Ovary (tissue), 9 donors: ENCODE data around the gene NSUN6. TPM values are rescaled to one million over a fixed set of nuclear protein-coding genes. Genes with fewer than 3 reads are reported as not detected.
"Not testable (repeated sequence)": the region's sequence is repeated elsewhere in the genome, so short reads cannot be mapped to it uniquely, and the experiment has no call there.

Experiments used
- DNase-seq, 5 donors: peaks; one replicate each; pipeline ENCODE4 v3.0.0-alpha.2; 2019 to 2020
- H3K27ac ChIP-seq, 2 donors: fragments of 200-600 bp; one replicate each; pipeline versions ENCODE4 v1.5.1 to v1.8.0; 2019 to 2022
- H3K27me3 ChIP-seq: fragments of 200-600 bp; one replicate; pipeline ENCODE4 v1.8.0; 2022
- H3K36me3 ChIP-seq: fragments of 200-600 bp; sonication (generic); one replicate; pipeline ENCODE4 v1.5.1; 2019
- H3K4me1 ChIP-seq: one replicate; pipeline ENCODE4 v1.8.1; 2013; ENCODE audit warnings: mild to moderate bottlenecking, moderate library complexity; ENCODE audit not compliant: insufficient read depth
- H3K4me3 ChIP-seq: fragments of 200-600 bp; sonication (generic); one replicate; pipeline ENCODE4 v1.5.1; 2017
- H3K9me3 ChIP-seq, 2 donors: fragments of 200-600 bp in 1 of 2; sonication (generic) in 1 of 2; one replicate each; pipeline versions ENCODE4 v1.5.1 to v1.8.1; 2013 to 2019; ENCODE audit warnings: mild to moderate bottlenecking in 1 of 2, moderate library complexity in 1 of 2
- EP300 ChIP-seq: sonication (generic); formaldehyde crosslinking; IDR thresholded peaks from one replicate; pipeline ENCODE4 v1.6.1; 2017; ENCODE audit warnings: antibody characterized with exemption
- POLR2A ChIP-seq: fragments of 450-650 bp; IDR thresholded peaks from one replicate; pipeline ENCODE4 v1.6.1; 2017; ENCODE audit warnings: antibody characterized with exemption, mild to moderate bottlenecking, moderate library complexity
- WGBS, 3 donors: extraction: QIAGEN DNeasy Blood & Tissue Kit in 1 of 3; methylation state at CpG; one replicate each; pipeline versions ENCODE4 v1.1.5 to v1.1.7; 2013 to 2017; 5-methylcytosine and 5-hydroxymethylcytosine counted together
- intact Hi-C, 4 donors: fragments of 100-400 bp; cut with DNase I; formaldehyde crosslinking; loops; one replicate each; pipeline versions ENCODE4 v1.11.0 to v1.15.1; 2022 to 2023
- polyA plus RNA-seq, 2 donors: library from polyadenylated mRNA; stranded (reverse); fragments of 200-250 nt in 1 of 2; fragments of 350-450 nt in 1 of 2; fragmentation: Illumina TruSeq in 1 of 2; extraction: RNeasy Lipid Tissue Mini Kit (QIAGEN cat#74804) in 1 of 2; gene quantifications; one replicate each; pipeline ENCODE4 v1.2.3, GENCODE V29; 2013 to 2014
- total RNA-seq, 7 donors: library from RNA; depleted of rRNA in 2 of 7; stranded (reverse); fragments of >200 nt in 2 of 7; fragmentation: NEBNext Ultra II Directional in 3 of 7; extraction: Animal tissue kit (Norgen Biotek cat#: 25700) in 3 of 7; gene quantifications; one replicate each; pipeline versions ENCODE4 v1.1.0 to v1.2.4, GENCODE V29; 2016 to 2023
- TF ChIP-seq, protein P1 (sequence below), 3 donors: fragments of 450-650 bp in 2 of 3; fragments of 200-600 bp in 1 of 3; IDR thresholded peaks; one replicate each; pipeline versions ENCODE4 v1.5.1 to v1.8.0; 2016 to 2022; ENCODE audit warnings: antibody characterized with exemption in 3 of 3, mild to moderate bottlenecking in 1 of 3
- donor health status: DM: no; HTN: no; CAD: no; lungs with moderate emphysema.
- donor health status: DM: no; HTN: no; CAD: no.
- donor health status: Bipolar disorder and iron deficiency.
- donor health status: DM: yes; HTN: yes; CAD: no.
- donor health status: DM: no; HTN: no; CAD: no.
- donor health status: DM: yes; HTN: yes; CAD: no.

The NSUN6 gene
- total and polyA plus RNA-seq, 9 donors: 8.9 to 19.5 (median 15.0) TPM

DNA sequence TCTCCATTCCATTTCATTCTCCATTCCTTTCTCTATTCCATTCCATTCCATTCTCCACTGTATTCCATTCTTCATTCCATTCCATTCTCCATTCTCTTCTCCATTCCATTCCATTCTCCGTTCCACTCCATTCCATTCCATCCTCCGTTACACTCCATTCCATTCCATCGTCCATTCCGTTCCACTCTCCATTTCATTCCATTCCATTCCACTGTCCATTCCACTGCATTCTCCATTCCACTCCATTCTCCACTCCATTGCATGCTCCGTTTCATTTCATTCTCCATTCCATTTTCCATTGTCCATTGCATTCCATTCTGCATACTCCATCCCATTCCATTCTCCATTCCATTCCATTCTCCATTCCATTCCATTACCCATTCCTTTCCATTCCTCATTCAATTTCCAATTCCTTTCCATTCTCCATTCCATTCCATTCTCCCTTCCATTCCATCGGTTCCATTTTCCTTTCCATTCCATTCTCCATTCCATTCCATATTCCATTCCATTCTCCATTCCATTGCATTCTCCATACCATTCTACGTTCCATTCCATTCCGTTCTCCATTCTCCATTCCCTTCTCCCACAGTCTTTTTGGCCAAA is 78.3 kb downstream of the NSUN6 start:
- TF ChIP-seq, protein P1, sequence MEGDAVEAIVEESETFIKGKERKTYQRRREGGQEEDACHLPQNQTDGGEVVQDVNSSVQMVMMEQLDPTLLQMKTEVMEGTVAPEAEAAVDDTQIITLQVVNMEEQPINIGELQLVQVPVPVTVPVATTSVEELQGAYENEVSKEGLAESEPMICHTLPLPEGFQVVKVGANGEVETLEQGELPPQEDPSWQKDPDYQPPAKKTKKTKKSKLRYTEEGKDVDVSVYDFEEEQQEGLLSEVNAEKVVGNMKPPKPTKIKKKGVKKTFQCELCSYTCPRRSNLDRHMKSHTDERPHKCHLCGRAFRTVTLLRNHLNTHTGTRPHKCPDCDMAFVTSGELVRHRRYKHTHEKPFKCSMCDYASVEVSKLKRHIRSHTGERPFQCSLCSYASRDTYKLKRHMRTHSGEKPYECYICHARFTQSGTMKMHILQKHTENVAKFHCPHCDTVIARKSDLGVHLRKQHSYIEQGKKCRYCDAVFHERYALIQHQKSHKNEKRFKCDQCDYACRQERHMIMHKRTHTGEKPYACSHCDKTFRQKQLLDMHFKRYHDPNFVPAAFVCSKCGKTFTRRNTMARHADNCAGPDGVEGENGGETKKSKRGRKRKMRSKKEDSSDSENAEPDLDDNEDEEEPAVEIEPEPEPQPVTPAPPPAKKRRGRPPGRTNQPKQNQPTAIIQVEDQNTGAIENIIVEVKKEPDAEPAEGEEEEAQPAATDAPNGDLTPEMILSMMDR (IDR thresholded peaks at IDR 0.05): no peak
- TF ChIP-seq EP300: no peak
- TF ChIP-seq POLR2A: no peak
- H3K4me1 ChIP-seq: no peaks in the 10 kb centered on the region
- H3K36me3 ChIP-seq: no peaks in the 10 kb centered on the region
- no peak overlapping the region for H3K4me3 ChIP-seq
- H3K27me3 ChIP-seq: no peaks in the 10 kb centered on the region
- no peak overlapping the region for H3K27ac ChIP-seq
- intact Hi-C loops: no loop called here
- 85 to 98% (median 86%) methylated on average over 8 of the region's 8 CpGs for WGBS, 3 donors
- H3K9me3 ChIP-seq: no peaks in the 10 kb centered on the region
- DNase-seq: no peak

DNA sequence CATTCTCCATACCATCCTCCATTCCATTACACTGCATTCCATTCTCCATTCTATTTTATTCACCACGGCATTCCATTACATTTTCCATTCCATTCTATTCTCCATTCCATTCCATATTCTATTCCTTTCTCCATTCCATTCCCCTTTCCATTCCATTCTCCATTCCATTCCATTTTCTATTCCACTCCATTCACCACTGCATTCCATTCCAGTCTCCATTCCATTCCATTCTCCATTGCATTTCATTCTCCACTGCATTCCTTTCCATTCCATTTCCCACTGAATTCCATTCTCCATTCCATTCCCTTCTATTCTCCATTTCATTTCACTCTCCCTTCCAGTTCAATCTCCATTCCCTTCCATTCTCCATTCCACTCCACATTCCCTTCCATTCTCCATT is 79.6 kb downstream of the NSUN6 start:
- intact Hi-C loops: no loop called here

DNA sequence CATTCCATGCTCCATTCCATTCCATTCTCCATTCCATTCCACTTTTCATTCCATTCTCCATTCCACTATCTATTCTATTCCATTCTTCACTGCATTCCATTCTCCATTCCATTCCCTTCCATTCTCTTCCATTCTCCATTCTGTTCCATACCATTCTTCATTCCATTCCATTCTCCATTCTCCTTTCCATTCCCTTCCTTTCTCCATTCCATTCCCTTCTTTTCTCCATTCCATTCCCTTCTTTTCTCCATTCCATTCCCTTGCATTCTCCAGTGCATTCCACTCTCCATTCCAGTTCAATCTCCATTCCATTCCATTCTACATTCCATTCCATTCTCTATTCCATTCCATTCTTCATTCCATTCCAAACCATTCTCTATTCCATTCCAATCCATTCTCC is 80.3 kb downstream of the NSUN6 start:
- no peak for DNase-seq
- no peaks in the 10 kb centered on the region for H3K36me3 ChIP-seq
- H3K27ac ChIP-seq: no peak overlapping the region
- intact Hi-C loops: no loop called here
- no peaks in the 10 kb centered on the region for H3K27me3 ChIP-seq
- TF ChIP-seq POLR2A: no peak
- no peak for TF ChIP-seq EP300
- TF ChIP-seq, protein P1 (IDR thresholded peaks at IDR 0.05): no peak
- no peaks in the 10 kb centered on the region for H3K4me1 ChIP-seq
- no peaks in the 10 kb centered on the region for H3K9me3 ChIP-seq
- H3K4me3 ChIP-seq: no peak overlapping the region

More for the DNA sequence above, 79.6 kb downstream of the NSUN6 start:
- no peaks in the 10 kb centered on the region for H3K27me3 ChIP-seq
- no peak for DNase-seq
- H3K9me3 ChIP-seq: no peaks in the 10 kb centered on the region
- no peaks in the 10 kb centered on the region for H3K4me1 ChIP-seq
- no peak overlapping the region for H3K4me3 ChIP-seq
- WGBS, 3 donors: 94 to 97% (median 97%) methylated on average over 1 of the region's 1 CpG
- H3K27ac ChIP-seq: no peak overlapping the region
- H3K36me3 ChIP-seq: no peaks in the 10 kb centered on the region
- TF ChIP-seq EP300 (no peak), POLR2A (no peak)
- TF ChIP-seq, protein P1 (IDR thresholded peaks at IDR 0.05): no peak

DNA sequence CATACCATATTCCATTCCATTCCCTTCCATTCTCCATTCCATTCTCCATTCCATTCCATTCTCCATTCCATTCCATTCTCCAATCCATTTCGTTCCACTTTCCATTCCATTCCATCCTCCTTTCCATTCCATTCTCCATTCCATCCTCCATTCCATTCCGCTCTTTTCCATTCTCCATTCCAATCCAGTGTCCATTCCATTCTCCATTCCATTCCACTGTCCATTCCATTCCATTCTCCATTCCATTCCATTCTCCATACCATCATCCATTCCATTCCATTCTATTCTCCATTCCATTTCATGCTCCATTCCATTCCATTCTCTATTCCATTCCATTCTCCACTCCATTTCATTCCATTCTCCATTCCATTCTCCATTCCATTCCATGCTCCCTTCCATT is 81.0 kb downstream of the NSUN6 start:
- 96 to 99% (median 99%) methylated on average over 2 of the region's 2 CpGs for WGBS, 3 donors
- H3K4me3 ChIP-seq, H3K27ac ChIP-seq, H3K27me3 ChIP-seq, intact Hi-C loops, H3K9me3 ChIP-seq, H3K4me1 ChIP-seq, DNase-seq, H3K36me3 ChIP-seq: not testable (repeated sequence)

DNA sequence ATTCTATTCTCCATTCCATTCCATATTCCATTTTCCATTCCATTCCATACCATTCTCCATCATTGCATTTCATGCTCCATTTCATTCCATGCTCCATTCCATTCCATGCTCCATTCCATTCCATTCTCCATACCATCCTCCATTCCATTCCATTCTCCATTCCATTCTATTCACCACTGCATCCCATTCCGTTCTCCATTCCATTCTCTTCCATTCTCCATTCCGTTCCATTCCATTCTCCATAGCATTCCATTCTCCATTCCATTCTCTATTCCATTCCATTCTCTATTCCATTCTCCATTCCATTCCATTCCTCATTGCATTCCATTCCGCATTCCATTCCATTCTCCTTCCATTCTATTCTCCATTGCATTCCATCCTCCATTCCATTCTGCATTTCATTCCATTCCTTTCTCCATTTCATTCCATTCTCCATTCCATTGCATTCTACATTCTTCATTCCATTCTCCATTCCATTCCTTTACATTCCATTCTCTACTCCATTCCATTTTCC is 84.0 kb downstream of the NSUN6 start:
- Histone ChIP-seq H3K27me3 (no peaks in the 10 kb centered on the region), H3K4me3 (no peak overlapping the region), H3K4me1 (no peaks in the 10 kb centered on the region), H3K36me3 (no peaks in the 10 kb centered on the region), H3K9me3 (no peaks in the 10 kb centered on the region), H3K27ac (no peak overlapping the region)
- WGBS, 3 donors: 96 to 99% (median 98%) methylated on average over 3 of the region's 3 CpGs
- no peak for DNase-seq
- intact Hi-C loops: no loop called here
- no peak for TF ChIP-seq POLR2A
- TF ChIP-seq, protein P1 (IDR thresholded peaks at IDR 0.05): no peak
